DLD1 (cell line): ENCODE results near the gene NBEAL2.

Experiments used
- in situ Hi-C: cut with HindIII; loops from 2 replicates; pipeline ENCODE4 v1.10.0; 2017; ENCODE audit warnings: low sequenced_read_pairs

NBEAL2 gene

GRCh38 chr3:46997453-46998091, 18.1 kb downstream of the NBEAL2 start:
- in situ Hi-C loops = no loop called here

- in situ Hi-C loops = no loop called here
These were observed 18.8 kb downstream of the NBEAL2 start for GRCh38 chr3:46998121-46998851.

GRCh38 chr3:46998852-46999515, 19.5 kb downstream of the NBEAL2 start:
- in situ Hi-C loops = no loop called here

GRCh38 chr3:46999516-47000197, 20.2 kb downstream of the NBEAL2 start:
- in situ Hi-C loops = no loop called here

GRCh38 chr3:47000198-47000815, 20.8 kb downstream of the NBEAL2 start:
- in situ Hi-C loops = no loop called here

GRCh38 chr3:47000922-47001730, 21.7 kb downstream of the NBEAL2 start:
- in situ Hi-C loops = no loop called here

GRCh38 chr3:47001731-47002170, 22.3 kb downstream of the NBEAL2 start:
- in situ Hi-C loops = no loop called here

- in situ Hi-C loops = no loop called here
These were observed 22.9 kb downstream of the NBEAL2 start for GRCh38 chr3:47002171-47003055.

- in situ Hi-C loops = no loop called here
These were observed 23.6 kb downstream of the NBEAL2 start for GRCh38 chr3:47003056-47003410.

GRCh38 chr3:47003461-47004368, 24.2 kb downstream of the NBEAL2 start:
- in situ Hi-C loops = no loop called here

- in situ Hi-C loops = no loop called here
These were observed 25.1 kb downstream of the NBEAL2 start for GRCh38 chr3:47004369-47005211.

GRCh38 chr3:47005212-47006144, 26.0 kb downstream of the NBEAL2 start:
- in situ Hi-C loops = no loop called here

- in situ Hi-C loops = no loop called here
These were observed 26.7 kb downstream of the NBEAL2 start for GRCh38 chr3:47006145-47006651.

- in situ Hi-C loops = no loop called here
These were observed 27.5 kb downstream of the NBEAL2 start for GRCh38 chr3:47007001-47007400.

- in situ Hi-C loops = no loop called here
These were observed 28.2 kb downstream of the NBEAL2 start for GRCh38 chr3:47007482-47008233.
